ENCODE results near the gene ARHGAP33.

- TF ChIP-seq, protein P1, sequence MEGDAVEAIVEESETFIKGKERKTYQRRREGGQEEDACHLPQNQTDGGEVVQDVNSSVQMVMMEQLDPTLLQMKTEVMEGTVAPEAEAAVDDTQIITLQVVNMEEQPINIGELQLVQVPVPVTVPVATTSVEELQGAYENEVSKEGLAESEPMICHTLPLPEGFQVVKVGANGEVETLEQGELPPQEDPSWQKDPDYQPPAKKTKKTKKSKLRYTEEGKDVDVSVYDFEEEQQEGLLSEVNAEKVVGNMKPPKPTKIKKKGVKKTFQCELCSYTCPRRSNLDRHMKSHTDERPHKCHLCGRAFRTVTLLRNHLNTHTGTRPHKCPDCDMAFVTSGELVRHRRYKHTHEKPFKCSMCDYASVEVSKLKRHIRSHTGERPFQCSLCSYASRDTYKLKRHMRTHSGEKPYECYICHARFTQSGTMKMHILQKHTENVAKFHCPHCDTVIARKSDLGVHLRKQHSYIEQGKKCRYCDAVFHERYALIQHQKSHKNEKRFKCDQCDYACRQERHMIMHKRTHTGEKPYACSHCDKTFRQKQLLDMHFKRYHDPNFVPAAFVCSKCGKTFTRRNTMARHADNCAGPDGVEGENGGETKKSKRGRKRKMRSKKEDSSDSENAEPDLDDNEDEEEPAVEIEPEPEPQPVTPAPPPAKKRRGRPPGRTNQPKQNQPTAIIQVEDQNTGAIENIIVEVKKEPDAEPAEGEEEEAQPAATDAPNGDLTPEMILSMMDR (IDR thresholded peaks at IDR 0.05; ENCODE audit: extremely low read depth in 1 of 2, insufficient read depth in 1 of 2, low read depth in 1 of 2, low read length in 2 of 2) = no peak
- no peak for TF ChIP-seq EZH2 (IDR thresholded peaks at IDR 0.05; ENCODE audit: borderline replicate concordance, low read depth, low read length, severe bottlenecking)
- no peak for TF ChIP-seq POLR2A (IDR thresholded peaks at IDR 0.05; ENCODE audit: low read depth, low read length)
- TF ChIP-seq MYC (IDR thresholded peaks at IDR 0.05; ENCODE audit: low read depth, low read length) = no peak
- no peak for TF ChIP-seq JUN (IDR thresholded peaks at IDR 0.05; ENCODE audit: borderline replicate concordance, insufficient read depth, insufficient read length, low read depth)
- no peak for TF ChIP-seq MAX (IDR thresholded peaks at IDR 0.05; ENCODE audit: insufficient read depth, insufficient read length)
Observed at GRCh38 chr19:35830986-35831385, 55.6 kb downstream of the ARHGAP33 start.

Measured in endothelial cell of umbilical vein (primary cell).